NCI-H1092 treated with DMSO at 0.1 percent for 48 hours (cell line): ENCODE measurements around the gene TAF4.

ENCODE experiments used
- DNase-seq: peaks from one replicate; lab custom pipeline; 2025; lab: John Stamatoyannopoulos, UW

Gene TAF4

DNA sequence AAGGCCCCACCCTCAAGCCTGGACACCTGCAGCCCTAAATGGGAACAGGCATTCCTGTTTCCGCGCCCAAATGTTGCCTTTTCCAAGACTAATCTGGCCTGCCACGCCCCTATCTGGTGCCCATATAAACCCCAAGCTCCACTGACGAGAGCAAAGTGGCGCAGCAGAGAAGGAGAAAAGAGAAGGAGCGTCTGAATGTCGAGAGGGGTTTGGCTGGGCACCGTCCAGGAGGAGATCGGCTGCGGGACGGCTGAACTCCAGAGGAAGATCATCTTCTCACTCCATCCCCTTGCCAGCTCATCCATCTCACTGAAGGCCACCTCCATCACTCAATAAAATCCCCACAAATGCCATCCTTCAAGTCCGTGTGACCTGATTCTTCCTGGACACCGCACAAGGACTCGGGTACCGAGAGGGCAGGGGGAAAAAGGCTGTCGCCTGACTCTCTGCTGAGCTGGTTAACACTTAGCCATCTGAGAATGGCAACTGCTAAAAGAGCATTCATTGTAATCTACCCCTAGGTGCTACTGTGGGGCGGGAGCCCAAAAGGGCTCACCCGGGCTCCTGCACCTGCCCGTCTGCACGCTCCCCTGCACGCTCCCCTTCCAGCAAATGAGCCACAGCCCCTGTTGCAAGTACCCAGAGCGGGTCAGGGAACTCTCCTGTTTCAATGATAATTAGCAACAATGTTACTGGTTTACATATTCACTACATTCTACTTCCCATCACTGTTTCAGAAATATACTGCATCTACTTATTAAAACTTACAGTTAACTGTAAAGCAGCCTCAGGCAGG is 23.5 kb downstream of the TAF4 start:
- DNase-seq: no peak

DNA sequence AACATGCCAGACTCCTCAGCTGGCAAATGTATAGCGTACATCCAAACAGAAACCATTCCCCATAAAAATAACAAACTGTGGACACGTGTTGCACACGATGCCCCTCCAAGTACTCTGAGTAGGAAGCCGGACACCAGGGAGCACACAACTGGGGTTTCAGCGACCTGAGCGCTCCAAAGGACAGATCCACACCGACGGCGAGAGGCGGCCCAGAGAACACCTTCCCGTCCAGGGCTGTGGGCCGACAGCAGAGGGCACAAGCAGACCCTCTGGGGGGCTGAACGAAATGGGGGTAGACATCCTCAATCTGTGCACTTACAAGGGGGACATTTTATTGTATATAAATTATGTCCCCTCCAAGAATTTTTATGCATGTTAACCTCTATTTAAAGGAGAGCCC is 24.7 kb downstream of the TAF4 start:
- no peak for DNase-seq

DNA sequence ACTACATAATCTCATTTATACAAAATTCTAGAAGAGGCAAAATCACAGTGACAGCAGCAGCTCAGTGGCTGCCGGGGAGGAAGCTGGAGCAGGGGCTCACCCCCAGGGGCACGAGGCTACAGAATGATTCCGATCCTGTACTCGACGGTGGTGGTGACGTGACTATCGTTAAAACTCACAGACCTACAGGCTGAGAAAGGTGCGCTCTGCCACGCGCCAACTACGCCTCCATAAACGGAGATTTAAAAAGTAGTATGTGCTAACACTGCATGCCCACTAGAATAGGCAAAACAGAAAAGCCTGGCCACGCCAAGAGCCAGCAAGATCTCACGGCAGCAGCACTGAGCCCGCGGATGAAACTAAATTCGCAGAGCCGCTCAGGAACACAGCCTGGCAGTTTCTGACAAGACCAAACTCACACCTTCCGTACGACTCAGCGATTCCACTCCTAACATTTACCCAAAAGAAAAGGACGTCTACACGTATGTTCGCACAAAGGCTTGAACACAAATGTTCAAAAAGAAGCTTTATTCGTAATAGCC is 25.2 kb downstream of the TAF4 start:
- DNase-seq: no peak

DNA sequence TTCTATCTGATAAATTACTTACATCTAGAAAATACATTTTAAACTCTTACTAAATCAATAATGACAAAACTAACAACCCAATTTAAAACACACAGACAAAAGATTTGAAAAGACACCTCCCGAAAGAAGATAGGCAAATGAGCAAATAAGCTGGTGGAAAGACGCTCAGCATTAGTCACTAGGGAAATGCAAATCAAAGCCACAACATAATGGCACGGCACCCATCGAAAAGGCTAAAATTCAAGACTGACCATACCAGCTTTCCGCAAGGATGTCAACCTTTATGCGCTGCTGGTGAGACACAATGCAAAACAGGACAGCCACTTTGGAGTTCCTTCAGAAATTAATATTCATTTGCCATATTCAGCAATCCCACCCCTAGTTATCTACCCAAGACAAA is 25.9 kb downstream of the TAF4 start:
- DNase-seq: no peak

- no peak for DNase-seq
Measured at GRCh38 chr20:62032609-62033368, 32.9 kb downstream of the TAF4 start.

DNA sequence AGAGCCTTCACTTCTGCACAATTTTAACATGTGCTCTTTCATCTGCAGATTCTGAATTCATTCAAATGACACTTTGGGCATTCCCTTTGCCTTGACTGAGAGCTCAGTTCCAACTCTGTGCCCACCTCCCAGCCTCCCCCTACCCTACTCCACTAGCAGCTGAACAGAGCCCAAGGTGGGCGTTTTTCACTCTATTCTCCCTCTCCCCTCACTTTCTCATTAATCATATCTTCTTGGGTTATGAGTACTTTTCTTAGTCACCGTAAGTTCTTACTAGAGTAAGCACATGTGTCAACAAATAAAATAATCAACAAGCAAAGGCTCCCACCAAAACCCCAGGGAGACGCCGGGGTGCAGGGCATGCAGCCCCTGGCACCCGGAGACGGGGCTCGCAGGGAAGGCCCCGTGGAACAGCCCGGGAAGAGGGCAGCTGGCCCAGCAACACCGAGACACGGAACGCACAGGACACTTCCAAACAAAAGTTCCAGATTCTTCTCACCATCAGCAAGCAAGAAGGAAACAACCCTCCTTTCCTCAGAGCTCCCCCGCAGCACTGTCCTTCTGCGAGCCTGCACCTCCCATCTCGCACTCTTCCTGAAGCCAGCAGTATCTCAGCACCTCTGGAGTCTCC is 34.1 kb downstream of the TAF4 start:
- no peak for DNase-seq

DNA sequence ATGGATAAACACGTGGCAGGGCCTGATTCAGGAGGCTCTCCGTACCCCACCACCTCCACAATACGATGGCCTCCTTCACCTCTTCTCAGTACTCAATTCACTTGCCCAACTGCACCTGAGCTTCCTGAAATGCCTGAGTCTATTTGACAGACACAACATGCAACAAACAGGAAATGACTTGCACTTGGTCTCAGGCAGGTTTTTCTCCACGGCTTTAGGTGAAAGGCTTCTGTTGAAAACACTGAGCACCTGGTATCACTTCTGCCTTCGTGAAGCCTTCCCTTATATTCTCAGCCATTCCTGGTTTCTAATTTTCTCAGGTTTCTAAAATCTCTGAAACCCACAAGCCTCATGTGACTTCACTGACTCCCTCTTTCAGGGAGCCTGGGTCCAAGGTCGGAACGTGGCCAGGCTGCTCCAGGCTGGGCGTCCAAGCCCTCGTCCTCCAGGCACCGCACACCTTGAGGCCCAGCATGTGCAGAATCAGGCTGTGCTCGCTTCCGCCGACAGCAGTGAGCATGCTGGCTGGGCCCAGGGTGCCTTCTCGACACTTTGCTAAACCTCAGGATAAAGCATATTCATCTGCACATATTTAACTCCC is 34.7 kb downstream of the TAF4 start:
- no peak for DNase-seq

GRCh38 chr20:62030357-62030756 is 35.3 kb downstream of the TAF4 start:
- no peak for DNase-seq

DNA sequence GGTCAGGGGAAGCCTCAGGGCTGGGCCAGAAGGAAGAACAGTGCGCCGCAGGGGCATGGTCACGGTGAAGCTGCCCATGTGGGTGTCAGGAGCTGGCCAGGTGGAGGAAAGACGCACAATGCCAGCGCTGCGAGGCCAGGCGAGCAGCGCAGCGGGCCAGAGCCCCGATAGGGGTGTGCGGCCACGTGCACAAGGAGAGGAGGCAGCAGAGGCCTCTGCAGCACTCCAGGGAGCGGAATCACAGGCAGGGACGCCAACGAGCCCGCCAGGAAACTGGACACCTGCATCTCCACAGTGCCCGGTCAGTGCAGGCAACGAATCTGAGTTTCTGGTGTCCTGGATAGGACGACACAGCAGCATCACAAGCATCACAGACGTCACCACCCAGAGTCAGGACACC is 35.7 kb downstream of the TAF4 start:
- DNase-seq: no peak

DNA sequence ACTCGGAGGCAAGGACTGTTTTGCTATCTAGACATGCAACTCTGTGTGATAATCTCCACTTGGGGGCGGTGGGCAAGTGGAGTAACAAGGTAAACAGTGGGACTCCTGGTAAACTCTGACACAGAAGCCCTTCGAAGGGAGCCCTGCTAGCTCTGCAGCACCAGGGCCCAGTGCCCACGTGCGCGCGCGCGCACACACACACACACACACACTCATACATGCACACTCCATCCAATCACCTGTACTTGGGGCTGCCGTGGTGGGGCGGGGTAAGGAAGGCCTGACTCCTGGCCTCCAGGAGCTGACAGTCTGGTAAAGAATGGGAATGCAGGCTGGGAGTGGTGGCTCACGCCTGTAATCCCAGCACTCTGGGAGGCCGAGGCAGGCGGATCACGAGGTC is 36.4 kb downstream of the TAF4 start:
- DNase-seq: no peak

DNA sequence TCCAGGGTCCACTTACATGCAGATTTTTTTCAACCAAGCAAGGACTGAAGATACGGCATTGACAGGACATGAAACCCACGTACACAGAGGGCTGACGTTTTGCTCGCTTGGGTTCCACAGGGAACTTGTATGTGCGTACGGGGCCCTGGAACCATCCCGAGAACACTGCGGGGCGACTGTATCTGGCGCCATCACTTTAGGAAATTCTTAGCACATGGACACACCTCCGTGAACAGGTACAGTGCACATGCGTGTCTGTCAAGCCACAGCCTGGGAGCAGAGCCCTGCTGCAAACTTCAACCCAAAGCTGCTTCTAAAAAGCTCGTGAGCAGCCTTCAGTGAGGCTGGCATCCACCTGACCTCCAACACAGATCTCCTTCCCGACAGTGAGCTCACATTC is 37.3 kb downstream of the TAF4 start:
- DNase-seq: no peak

DNA sequence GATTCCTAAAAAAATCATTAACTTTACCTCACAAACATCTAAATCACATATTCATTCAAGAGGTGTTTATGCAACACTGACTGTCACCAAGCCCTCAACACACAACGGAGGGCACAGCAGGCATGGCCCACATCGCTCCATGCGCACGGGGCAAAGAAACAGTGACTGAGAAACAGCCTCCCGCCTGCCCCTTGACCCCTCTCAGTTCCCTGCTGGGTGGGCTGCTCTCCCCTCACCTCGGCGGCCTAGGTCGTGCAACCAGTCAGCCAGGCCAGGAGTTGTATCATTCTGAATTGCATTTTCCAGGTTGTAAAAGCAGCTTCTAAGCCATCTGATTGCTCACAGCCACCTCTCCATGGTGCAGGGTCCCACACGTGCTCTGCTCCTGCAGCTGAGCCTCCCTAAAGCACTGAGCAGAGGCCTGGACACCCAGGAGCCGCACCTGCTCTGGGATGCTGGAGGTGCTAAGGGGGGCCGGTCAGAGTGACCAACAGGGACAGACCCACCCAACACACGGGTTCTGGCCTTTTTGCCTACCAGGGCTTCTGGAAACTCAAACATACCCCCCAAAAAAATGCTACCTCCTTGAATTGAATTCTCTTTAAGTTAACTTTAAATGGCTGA is 37.9 kb downstream of the TAF4 start:
- no peak for DNase-seq

GRCh38 chr20:62027116-62027515 is 38.6 kb downstream of the TAF4 start:
- no peak for DNase-seq

DNA sequence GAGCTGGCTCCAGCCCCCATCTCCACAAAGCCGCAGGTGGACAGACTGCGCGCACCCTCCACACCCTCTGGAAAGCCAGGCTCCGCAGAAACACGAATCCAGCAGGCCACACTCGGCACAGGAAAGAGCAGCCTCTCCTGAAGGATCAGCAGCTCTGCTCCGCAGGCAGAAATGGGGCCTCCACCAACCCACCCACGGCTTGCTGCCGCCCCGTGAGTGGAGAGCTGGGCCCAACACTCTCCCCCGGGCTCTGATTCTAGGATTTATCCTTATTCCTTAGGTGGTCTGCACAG is 39.2 kb downstream of the TAF4 start:
- DNase-seq: no peak

DNA sequence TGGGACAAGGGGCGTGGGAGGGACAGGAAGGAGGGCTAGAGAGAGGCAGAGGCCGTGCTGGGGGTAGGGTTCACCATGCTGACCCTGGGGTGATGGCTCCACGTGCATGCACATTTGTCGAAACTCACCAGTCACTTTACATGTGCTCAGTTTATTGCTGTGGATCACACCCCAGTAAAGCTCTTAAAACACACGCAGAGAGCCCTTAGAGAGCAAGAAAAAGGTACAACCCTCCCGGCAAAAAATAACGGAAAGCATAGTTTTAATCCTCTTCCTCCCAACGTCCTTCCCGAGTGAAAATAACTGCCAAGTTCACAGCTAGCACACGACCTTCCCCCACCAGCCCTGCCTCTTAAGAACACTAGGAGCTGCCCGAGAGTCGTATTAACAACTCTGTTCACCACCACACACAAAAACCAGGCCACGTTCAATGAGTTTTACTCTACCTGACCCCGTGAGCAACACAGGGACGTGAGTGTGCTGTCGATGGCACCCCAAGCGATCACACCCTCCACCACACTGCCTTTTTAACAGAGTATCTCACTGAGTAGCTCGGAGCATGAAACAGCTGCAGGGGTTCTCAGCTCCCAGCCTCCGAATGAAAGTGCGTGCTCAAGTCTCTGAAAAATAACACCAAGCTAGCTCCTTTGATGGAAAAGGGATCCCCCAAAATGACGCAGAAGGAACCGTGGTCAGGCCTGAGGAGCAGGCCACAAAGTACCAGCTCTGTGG is 39.7 kb downstream of the TAF4 start:
- DNase-seq: no peak

- DNase-seq: no peak
Measured at GRCh38 chr20:62025394-62025793, 40.3 kb downstream of the TAF4 start.

DNA sequence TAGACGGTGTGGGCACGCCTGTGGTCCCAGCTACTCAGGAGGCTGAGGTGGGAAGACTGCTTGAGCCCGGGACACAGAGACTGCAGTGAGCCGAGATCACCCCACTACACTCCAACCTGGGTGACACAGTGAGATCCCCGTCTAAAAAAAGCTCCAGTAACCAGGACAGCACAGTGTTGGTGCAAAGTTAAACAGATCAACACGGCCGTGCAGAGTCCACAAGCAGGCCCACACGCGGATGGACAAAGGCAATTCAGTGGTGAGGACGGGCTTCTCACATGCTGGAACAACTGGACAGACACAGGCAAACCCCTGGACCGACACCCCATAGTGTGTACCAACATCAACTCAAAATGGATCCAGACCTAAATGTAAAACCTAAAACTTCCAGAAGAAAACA is 41.7 kb downstream of the TAF4 start:
- no peak for DNase-seq

DNA sequence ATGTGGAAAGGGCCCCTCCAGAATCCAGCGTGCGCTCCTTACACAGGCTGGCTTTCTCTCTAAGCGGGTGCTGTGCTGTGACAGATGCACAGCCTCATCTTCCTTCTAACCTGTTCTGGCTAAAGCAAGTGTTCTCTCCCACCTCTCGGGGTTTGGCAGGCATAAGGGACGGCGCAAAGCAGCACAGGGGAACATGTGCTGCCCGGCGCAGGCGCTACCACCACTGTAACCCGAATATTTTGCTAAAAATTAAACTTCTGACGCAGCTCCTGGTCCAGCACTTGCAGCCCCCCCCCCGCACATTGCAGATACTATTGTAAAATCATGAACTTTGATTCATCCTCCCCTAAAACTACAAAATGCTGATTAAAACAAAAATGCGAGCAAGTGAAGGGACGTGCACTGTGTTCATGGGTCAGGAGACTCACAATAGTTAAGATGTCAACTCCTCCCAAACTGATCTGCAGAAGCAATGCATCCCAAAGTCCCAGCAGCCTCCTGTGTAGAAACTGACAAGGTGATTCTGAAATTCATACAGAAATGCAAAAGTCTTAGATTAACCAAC is 43.0 kb downstream of the TAF4 start:
- no peak for DNase-seq

- no peak for DNase-seq
Measured at GRCh38 chr20:62021793-62022385, 43.8 kb downstream of the TAF4 start.

- peak; percentile 3 for DNase-seq
Measured at GRCh38 chr20:62020935-62021701, 44.6 kb downstream of the TAF4 start.
